ENCODE results near the gene DSCAML1.

DSCAML1 gene

GRCh38 chr11:117438371-117439000, 358.5 kb downstream of the DSCAML1 start:
- no peak for DNase-seq

DNA sequence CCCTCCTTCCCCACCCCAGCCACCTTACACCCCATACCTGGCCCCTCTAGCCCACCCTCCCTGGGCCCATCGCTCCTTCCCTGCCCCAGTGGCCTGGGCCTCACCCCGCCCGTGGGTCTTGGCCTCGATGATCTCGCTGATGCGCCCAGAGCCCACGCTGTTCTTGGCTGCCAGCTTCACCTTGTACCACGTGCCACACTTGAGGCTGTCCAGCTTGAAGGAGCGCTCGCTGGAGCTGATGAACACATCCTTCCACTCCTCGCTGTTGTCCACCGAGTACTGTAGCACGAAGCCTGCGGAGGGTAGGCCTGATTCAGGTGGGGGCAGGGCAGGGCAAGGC, 359.3 kb downstream of the DSCAML1 start:
- no peak for DNase-seq

DNA sequence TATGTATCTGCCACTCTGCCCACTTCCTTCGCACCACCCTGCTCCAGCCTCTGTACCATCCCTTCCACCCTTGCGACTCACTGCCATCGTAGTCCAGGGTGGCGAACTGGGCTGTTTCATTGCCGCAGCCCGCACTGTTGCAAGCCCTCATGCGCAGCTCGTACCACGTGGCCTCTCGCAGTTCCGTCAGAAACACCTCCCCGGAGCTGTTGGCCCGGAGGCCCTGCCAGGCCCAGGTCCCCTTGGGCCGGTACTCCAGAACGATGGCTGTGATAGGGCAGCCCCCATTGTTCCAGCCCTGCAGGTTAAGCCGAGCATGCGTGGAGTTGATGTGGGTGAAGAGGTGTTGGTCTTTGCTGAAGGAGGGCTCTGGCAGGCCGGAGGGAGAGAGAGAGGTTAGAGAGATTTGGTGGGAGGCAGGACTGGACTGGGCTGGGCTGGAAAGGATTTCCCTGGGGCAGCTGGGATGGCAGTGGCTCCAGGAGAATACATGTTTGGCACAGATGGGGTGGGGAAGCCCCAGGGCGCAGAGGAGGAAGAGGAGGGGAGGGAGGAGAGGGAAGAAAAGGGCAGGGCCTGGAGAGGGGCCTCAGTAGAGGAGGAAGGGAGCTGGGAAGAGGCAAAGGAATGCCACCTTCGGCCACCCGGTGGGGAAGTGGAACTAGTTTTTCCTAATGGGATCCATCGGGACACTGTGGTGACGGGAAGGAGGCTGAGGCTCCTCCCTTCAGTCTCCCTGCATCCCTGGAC, 359.8 kb downstream of the DSCAML1 start:
- DNase-seq, result no peak

GRCh38 chr11:117435326-117435725, 361.7 kb downstream of the DSCAML1 start:
- DNase-seq, result no peak

DNA sequence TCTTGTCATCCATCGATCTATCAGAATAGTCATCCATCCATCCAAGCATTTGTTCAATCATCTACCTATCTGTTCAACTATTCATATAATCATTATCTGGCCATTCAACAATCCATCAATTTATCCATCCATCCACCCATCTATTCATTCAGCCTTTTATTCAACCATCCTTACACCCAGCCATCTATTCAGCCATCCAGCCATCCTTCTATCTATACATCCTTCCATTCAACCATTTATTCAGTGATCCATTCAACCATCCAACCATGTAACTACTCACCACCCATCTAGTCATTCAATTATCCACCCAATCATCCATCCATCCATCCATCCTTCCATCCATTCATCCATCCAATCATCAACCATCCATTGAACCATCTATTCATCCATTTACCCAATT, 362.5 kb downstream of the DSCAML1 start:
- no peak for DNase-seq

- no peak for DNase-seq
Observed at GRCh38 chr11:117433717-117434116, 363.3 kb downstream of the DSCAML1 start.

- no peak for DNase-seq
Observed at GRCh38 chr11:117431436-117431835, 365.6 kb downstream of the DSCAML1 start.

DNA sequence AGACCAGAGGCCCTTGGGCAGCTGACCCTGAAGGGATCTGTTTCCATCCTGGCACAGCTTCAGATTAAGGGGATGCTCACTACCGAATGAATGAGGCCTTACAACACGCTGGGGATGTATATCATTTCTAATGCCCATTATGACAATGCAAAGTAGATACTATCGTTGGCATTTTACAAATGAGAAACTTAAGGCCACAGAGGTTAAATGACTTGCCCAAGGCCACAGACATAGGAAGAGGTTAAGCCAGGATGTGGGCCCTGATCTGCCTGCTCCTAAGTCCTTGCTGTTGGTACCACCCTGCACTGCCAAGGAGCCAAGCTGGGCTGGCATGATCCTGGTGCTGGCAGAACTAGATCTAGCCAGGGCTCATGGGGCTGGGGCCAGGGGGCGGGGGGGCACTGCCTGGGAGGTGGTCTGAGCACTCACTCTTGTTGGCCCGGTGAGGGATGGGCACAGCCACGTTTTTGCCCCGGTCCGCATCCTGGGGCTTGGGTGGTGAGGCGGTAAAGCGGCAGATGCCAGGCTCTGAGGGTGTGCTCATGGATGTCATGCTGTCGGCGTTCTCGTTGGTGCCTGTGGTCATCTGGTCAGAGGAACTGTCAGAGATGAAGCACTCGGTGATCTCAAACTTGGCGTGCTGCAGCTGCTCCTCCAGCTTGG, 366.6 kb downstream of the DSCAML1 start:
- DNase-seq, result no peak

- peak; percentile 15 for DNase-seq
Observed at GRCh38 chr11:117428856-117429229, 368.2 kb downstream of the DSCAML1 start.

DNA sequence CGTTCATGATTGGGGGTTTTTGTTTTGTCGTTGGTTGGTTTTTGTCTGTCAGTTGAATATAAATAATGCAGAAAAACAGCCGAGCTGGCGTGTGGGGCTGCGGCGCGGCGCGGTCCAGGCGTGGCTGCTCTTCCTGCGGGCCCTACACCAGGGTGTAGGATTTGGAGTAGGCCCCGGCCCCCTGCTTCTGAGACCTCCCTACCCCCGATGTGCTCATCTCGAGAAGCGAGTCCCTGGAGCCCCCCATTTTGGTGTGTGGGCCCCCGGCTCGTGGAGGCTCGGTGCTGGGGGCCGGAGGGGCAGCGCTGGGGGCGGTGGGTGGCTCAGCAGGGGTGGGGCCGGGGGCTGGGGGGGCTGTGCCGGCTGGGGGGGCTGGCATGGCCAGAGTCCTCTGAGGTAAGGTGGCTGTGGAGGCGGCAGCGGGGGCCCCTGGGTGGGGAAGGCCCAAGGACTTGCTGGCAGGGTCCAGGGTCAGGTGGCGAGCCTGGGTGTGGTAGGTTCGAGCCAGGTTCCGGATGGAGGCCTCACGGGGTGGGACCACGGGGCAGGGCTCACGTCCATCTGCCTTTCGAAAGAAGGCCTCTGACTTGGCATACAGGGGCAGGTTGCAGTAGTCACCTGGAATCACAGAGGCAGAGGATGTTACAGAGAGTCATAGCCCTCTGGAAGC, 368.7 kb downstream of the DSCAML1 start:
- no peak for DNase-seq

GRCh38 chr11:117427356-117427874, 369.6 kb downstream of the DSCAML1 start:
- no peak for DNase-seq

DNA sequence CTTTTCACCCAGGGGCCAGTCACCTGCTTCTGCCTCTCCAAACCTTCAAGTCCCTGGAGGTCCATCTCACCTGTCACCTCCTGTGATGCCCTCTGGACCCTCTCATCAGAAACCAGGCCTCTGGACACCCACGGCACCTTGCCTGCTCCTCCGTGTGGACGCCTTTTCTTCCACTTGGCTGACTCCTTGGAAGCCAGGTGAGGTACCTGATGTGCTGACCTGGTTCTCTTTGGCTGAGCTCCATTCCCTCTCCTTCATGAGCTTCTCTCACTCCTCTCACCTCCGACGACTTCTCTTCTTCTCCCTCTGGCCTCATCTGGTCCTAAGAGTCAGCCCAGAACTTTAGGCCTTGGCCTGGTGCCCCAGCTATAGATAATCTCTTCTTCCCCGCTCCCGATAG, 370.1 kb downstream of the DSCAML1 start:
- no peak for DNase-seq

DNA sequence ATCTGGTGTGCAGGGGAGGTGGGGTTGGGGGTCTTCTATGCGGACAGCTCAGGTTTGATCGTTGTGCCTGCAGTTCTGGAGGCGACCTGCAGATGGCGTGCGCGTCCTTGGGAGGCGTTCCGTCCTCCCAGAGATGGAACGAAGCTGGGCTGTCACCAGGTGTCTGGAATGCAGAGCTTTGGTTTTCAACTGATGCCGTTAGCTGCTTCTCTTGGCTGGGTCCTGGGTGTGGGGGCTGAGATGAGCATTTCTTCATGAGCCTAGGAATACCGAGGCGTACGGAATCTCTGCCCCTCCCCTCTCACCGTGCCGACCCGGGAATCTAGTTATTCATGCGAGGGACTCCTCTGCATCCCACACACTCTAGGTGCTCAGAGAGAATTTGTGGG, 370.7 kb downstream of the DSCAML1 start:
- DNase-seq, result peak; percentile 81

DNA sequence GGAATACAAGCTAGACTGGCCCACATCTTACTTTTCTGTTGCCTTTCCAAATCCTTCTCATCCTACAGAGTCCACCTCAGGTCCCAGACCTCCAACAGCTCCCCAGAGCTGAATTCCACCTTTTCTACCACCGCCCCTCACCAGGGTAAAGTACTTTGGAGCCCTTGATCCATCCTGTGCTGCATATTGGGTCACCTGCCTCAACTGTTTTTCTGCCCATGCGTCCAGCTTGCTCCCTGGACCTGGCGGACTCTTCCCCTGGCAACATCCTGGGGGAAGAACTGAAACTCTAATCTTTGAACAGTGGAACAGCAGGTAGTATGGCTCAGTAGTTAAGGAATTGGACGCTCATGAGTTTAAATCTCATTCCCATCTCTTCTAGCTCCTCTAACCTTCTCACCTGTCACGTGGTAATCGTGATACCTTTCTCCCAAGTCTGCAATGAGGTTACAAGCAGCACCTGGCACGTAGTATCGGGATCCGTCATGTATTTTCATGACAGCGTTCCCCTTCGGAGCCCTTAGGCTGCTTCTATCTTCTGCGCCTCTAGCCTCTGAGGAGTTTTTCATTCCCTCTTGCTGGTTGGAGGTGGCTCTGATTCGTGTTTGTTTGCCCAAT, 371.2 kb downstream of the DSCAML1 start:
- DNase-seq, result no peak

- no peak for DNase-seq
Observed at GRCh38 chr11:117424781-117425180, 372.2 kb downstream of the DSCAML1 start.

- DNase-seq, result no peak
Observed at GRCh38 chr11:117423046-117423575, 373.9 kb downstream of the DSCAML1 start.

GRCh38 chr11:117421476-117421875, 375.5 kb downstream of the DSCAML1 start:
- DNase-seq, result no peak

DNA sequence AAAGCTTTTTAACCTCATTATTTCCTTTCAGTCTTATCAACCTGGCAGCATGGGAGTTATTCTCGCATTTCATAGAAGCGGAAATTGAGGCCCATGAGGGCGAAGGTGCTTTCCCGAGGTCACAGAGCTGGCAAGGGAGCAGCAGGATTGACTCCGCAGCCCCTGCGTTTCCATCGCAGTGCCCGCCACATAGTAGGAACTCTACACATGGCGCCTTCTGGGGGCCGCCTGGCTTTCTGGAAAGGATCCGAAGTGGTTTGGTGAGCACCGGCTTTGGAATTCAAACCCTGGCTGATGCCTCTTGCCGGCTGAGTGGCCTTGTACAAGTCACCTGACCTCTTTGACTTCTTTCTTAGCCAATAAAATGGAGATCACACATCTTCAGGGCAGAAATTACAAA, 376.0 kb downstream of the DSCAML1 start:
- DNase-seq, result no peak

DNA sequence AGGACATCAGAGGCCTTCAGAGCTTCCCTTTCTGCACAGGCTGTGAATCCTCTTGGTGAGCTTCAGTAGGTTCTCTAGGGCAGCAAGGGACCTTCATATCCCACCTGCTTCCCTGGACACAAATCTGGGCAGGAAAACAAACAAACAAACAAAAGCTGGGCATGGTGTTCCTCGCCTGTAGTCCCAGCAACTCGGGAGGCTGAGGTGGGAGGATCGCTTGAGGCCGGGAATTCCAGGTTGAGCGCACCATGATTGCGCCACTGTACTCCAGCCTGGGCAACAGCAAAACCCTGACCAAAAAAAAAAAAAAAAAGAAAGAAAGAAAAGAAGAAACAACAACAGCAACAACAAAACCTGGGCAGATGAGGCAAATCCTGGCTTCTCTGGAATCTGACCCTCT, 376.4 kb downstream of the DSCAML1 start:
- DNase-seq, result no peak

- no peak for DNase-seq
Observed at GRCh38 chr11:117420143-117420485, 376.9 kb downstream of the DSCAML1 start.

DNA sequence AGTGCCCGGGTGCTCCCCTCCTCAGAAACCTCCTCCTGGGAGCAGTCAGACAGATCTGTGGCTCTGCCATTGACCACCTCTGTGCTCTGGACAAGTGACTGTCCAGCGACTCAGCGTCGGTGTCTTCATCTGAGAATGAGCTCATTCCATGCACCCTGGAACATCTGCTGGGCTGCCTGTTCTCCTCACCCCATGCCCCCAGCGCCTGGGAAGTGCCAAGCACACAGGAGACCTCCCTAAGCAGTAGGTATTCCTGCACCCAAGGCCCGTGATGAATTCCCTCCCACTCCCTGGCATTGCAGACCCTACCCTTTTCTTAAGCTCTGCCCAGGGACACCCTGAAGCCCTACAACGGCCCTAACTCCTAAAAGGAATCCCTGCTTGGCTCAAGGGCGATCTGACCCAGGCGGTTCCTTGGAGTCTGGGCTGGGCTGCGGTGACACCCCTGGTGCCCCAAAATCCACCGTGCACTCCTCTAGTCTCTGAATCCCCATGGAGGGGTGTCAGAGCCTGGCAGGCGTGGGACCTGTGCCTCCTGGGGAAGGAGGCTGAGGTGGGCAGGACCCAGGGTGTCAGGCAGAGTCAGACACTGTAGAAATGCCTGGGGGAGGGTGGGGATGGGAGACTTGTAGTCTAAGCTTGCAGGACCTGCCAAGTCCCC, 377.4 kb downstream of the DSCAML1 start:
- no peak for DNase-seq

GRCh38 chr11:117418737-117419481, 378.1 kb downstream of the DSCAML1 start:
- no peak for DNase-seq

Measured in NCI-H69 (cell line).